ENCODE data around the gene UTP25.
A peak's percentile ranks its signal among the peaks of the same experiment; 100 is the strongest.
"Not testable (repeated sequence)": the region's sequence is repeated elsewhere in the genome, so short reads cannot be mapped to it uniquely, and the experiment has no call there.

Gene UTP25

GRCh38 chr1:209786146-209786545 is 41.6 kb upstream of the UTP25 start:
- DNase-seq (ENCODE audit: extremely low read depth, low read depth) = no peak
- no peak for TF ChIP-seq CTCF (IDR thresholded peaks at IDR 0.05; ENCODE audit: low read depth, low read length, missing control alignments)
- H3K4me3 ChIP-seq (replicated peaks; ENCODE audit: low read depth, low read length) = no peak overlapping the region

- DNase-seq (ENCODE audit: extremely low read depth, low read depth) = no peak
- H3K4me3 ChIP-seq (replicated peaks; ENCODE audit: low read depth, low read length) = no peak overlapping the region
- TF ChIP-seq CTCF (IDR thresholded peaks at IDR 0.05; ENCODE audit: low read depth, low read length, missing control alignments) = no peak
Observed at GRCh38 chr1:209787551-209787950, 40.2 kb upstream of the UTP25 start.

GRCh38 chr1:209789245-209789644 is 38.5 kb upstream of the UTP25 start:
- H3K4me3 ChIP-seq (replicated peaks; ENCODE audit: low read depth, low read length) = no peak overlapping the region
- no peak for TF ChIP-seq CTCF (IDR thresholded peaks at IDR 0.05; ENCODE audit: low read depth, low read length, missing control alignments)
- no peak for DNase-seq (ENCODE audit: extremely low read depth, low read depth)

- no peak for DNase-seq (ENCODE audit: extremely low read depth, low read depth)
- no peak for TF ChIP-seq CTCF (IDR thresholded peaks at IDR 0.05; ENCODE audit: low read depth, low read length, missing control alignments)
- H3K4me3 ChIP-seq (replicated peaks; ENCODE audit: low read depth, low read length) = no peak overlapping the region
Observed at GRCh38 chr1:209790286-209791193, 37.2 kb upstream of the UTP25 start.

DNA sequence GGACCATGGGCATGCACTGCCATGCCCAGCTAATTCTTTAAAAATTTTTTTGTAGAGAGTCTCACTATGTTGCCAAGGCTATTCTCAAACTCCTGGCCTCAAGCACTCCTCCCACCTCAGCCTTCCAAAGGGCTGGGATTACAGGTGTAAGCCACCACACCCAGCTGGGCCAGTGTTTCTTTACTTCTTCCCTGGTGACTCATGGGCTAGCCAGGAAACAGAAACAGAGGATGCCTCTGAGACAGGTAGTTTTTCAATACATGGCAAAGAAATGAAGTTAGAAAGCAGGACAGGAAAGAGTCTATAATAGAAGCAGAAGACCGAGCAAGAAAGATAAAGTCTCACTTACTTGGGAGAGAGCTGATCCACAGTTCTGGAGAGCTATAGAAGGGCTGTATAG is 35.9 kb upstream of the UTP25 start:
- no peak for TF ChIP-seq CTCF (IDR thresholded peaks at IDR 0.05; ENCODE audit: low read depth, low read length, missing control alignments)
- H3K4me3 ChIP-seq (replicated peaks; ENCODE audit: low read depth, low read length) = no peak overlapping the region
- DNase-seq (ENCODE audit: extremely low read depth, low read depth) = no peak

GRCh38 chr1:209793711-209794110 is 34.1 kb upstream of the UTP25 start:
- not testable (repeated sequence) for DNase-seq (ENCODE audit: extremely low read depth, low read depth); H3K4me3 ChIP-seq (replicated peaks; ENCODE audit: low read depth, low read length)

- no peak for DNase-seq (ENCODE audit: extremely low read depth, low read depth)
- no peak overlapping the region for H3K4me3 ChIP-seq (replicated peaks; ENCODE audit: low read depth, low read length)
- peak; percentile 9 for TF ChIP-seq CTCF (IDR thresholded peaks at IDR 0.05; ENCODE audit: low read depth, low read length, missing control alignments)
Observed at GRCh38 chr1:209797978-209798639, 29.7 kb upstream of the UTP25 start.
